Measurements from ENCODE around the gene SNRPB2. TPM values are rescaled to one million over a fixed set of nuclear protein-coding genes. Genes with fewer than 3 reads are reported as not detected.
A peak's percentile ranks its signal among the peaks of the same experiment; 100 is the strongest.

SNRPB2 gene
- total RNA-seq, 1 donor from 2014 or later, result 68.3 TPM

DNA sequence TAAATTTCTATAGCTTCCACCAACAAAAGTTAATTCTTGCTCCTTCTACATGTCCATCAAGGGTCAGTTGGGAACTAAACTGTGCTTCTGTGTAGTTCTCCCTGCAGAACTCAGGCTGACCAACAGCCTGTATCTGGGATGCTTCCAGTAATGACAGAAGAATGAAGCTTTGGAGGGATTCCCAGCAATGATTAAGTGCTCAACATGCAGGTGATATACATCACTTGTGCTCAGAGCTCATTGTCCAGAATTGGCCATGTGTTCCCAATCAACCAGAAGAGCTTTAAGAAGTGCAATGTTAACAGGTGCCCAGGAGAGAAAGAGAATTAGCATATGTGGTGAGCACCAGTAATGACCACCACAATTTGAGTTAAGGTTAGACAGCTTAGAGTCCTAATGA lies 37.4 kb upstream of the SNRPB2 start:
- H3K4me3 Mint-ChIP-seq, result no peak overlapping the region
- H3K27ac Mint-ChIP-seq, result no peak overlapping the region
- H3K4me1 Mint-ChIP-seq (ENCODE audit: unreplicated experiment), result no peaks in the 10 kb centered on the region
- no peaks in the 10 kb centered on the region for H3K9me3 Mint-ChIP-seq
- no peak for DNase-seq (ENCODE audit: extremely low spot score, unreplicated experiment)
- H3K36me3 Mint-ChIP-seq, result no peaks in the 10 kb centered on the region
- peaks cover 7% of the 10 kb centered on the region for H3K27me3 Mint-ChIP-seq
- TF ChIP-seq, protein P1, sequence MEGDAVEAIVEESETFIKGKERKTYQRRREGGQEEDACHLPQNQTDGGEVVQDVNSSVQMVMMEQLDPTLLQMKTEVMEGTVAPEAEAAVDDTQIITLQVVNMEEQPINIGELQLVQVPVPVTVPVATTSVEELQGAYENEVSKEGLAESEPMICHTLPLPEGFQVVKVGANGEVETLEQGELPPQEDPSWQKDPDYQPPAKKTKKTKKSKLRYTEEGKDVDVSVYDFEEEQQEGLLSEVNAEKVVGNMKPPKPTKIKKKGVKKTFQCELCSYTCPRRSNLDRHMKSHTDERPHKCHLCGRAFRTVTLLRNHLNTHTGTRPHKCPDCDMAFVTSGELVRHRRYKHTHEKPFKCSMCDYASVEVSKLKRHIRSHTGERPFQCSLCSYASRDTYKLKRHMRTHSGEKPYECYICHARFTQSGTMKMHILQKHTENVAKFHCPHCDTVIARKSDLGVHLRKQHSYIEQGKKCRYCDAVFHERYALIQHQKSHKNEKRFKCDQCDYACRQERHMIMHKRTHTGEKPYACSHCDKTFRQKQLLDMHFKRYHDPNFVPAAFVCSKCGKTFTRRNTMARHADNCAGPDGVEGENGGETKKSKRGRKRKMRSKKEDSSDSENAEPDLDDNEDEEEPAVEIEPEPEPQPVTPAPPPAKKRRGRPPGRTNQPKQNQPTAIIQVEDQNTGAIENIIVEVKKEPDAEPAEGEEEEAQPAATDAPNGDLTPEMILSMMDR (conservative IDR thresholded peaks at IDR 0.05), result no peak

DNA sequence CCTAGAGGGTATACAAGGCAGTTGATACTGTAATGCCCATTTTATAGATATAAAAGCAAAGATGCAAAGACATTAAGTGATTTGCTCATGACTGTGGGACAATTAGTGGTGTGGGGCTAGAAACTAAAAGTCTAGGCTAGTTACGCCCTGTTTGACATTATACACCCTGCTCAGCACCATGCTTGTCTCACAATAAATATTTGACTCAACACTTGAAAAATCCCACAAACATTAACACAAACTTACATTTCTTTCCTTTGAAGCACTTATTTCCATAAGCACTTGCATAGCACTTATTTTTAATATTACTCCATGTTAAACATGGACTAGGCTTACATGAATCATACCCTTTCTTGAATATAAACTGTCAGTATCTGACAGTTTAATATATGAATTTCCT lies 36.5 kb upstream of the SNRPB2 start:
- no peak overlapping the region for H3K27ac Mint-ChIP-seq
- H3K9me3 Mint-ChIP-seq, result no peaks in the 10 kb centered on the region
- H3K4me1 Mint-ChIP-seq (ENCODE audit: unreplicated experiment), result no peaks in the 10 kb centered on the region
- TF ChIP-seq, protein P1 (conservative IDR thresholded peaks at IDR 0.05), result no peak
- no peaks in the 10 kb centered on the region for H3K36me3 Mint-ChIP-seq
- H3K4me3 Mint-ChIP-seq, result no peak overlapping the region
- peaks cover 4% of the 10 kb centered on the region for H3K27me3 Mint-ChIP-seq
- DNase-seq (ENCODE audit: extremely low spot score, unreplicated experiment), result no peak

DNA sequence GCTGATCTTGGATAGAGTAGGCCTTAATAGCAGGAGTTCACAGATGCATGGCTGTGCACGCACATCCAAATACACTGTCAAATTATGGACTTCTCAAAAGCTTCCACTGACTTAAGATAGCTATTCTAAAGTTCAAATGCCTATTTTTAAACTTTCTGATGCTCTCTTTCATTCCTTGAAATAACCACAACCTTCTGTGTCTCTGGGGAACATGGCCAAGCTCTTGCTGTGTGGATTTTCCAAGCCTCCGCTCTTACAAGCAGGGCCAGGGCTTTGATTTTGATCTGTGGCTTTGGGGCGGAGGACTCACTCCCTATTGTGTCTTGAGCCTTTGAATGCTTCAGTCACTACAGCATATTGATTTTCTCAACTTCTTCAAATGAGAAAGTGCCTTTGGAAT lies 35.7 kb upstream of the SNRPB2 start:
- H3K27me3 Mint-ChIP-seq, result peaks cover 3% of the 10 kb centered on the region
- no peak for DNase-seq (ENCODE audit: extremely low spot score, unreplicated experiment)
- H3K4me1 Mint-ChIP-seq (ENCODE audit: unreplicated experiment), result peaks cover 2% of the 10 kb centered on the region

DNA sequence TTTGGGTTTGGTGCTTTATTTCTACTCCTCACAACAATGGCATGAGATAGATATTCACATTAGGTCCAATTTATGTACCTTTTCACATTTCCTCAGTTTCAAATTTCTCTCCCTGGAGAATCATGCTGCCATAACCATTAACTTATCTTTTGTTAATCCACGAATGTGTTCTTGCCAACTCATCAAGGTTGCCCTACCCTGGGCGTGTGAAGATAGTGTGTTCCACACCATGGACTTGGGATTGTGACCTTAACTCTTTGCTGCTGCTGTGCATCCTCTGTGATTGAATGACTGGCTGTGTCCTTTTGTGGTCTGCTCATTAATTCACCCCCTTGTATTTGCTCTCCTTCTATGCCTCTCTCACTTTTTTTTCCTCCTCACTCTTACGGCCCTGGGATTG lies 34.2 kb upstream of the SNRPB2 start:
- H3K36me3 Mint-ChIP-seq, result no peaks in the 10 kb centered on the region
- DNase-seq (ENCODE audit: extremely low spot score, unreplicated experiment), result no peak
- TF ChIP-seq, protein P1 (conservative IDR thresholded peaks at IDR 0.05), result no peak

More for the DNA sequence above, 35.7 kb upstream of the SNRPB2 start:
- no peak overlapping the region for H3K4me3 Mint-ChIP-seq
- no peak overlapping the region for H3K27ac Mint-ChIP-seq
- H3K36me3 Mint-ChIP-seq, result no peaks in the 10 kb centered on the region
- TF ChIP-seq, protein P1 (conservative IDR thresholded peaks at IDR 0.05), result no peak
- no peaks in the 10 kb centered on the region for H3K9me3 Mint-ChIP-seq

DNA sequence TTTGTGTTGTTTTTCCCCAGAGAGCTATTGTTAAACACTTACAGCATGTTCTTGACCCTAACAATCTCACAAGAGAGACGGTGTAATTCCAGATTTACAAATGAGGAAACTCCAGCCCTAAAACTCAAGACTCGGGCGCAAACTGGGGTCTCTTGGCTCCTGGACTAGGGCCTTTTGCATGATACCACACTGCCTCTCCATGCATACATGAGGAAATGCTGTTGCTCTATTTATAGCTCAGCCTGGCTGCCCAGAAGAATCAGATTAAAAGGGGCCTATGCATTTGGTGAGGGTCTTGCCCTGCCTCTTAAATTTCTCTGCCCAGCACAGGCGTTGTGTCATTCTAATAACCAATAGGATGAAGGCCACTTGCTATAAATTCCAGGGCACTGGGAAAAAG lies 30.5 kb upstream of the SNRPB2 start:
- H3K36me3 Mint-ChIP-seq, result no peaks in the 10 kb centered on the region
- no peaks in the 10 kb centered on the region for H3K9me3 Mint-ChIP-seq
- no peaks in the 10 kb centered on the region for H3K27me3 Mint-ChIP-seq
- TF ChIP-seq, protein P1 (conservative IDR thresholded peaks at IDR 0.05), result peak; percentile 27
- DNase-seq (ENCODE audit: extremely low spot score, unreplicated experiment), result no peak
- H3K4me1 Mint-ChIP-seq (ENCODE audit: unreplicated experiment), result peaks cover 3% of the 10 kb centered on the region
- H3K27ac Mint-ChIP-seq, result no peak overlapping the region
- no peak overlapping the region for H3K4me3 Mint-ChIP-seq

More for the DNA sequence above, 34.2 kb upstream of the SNRPB2 start:
- H3K4me3 Mint-ChIP-seq, result no peak overlapping the region
- peaks cover 3% of the 10 kb centered on the region for H3K4me1 Mint-ChIP-seq (ENCODE audit: unreplicated experiment)
- H3K27ac Mint-ChIP-seq, result no peak overlapping the region
- H3K27me3 Mint-ChIP-seq, result peaks cover 3% of the 10 kb centered on the region
- H3K9me3 Mint-ChIP-seq, result no peaks in the 10 kb centered on the region

DNA sequence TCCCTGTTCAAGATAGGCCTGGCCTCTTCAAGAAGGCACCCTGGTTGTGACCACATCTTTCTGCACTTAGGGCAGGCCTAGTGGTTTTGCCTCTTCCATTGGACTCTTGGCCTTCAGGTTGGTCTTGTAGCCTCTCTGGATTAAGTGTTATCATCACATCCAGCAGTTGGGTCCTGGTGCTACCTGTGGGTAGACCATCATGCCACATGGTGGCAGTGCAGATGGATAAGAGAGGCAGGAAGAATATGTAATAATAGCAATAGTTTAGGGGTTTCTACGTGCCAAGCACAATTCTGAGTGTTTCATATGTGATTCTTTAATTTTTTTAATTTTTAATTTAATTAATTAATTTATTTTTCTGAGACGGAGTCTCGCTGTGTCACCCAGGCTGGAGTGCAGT lies 28.5 kb upstream of the SNRPB2 start:
- TF ChIP-seq, protein P1 (conservative IDR thresholded peaks at IDR 0.05), result peak; percentile 61

More for the DNA sequence above, 28.5 kb upstream of the SNRPB2 start:
- Mint-ChIP-seq H3K4me3 (no peak overlapping the region), H3K9me3 (peaks cover 5% of the 10 kb centered on the region), H3K36me3 (no peaks in the 10 kb centered on the region), H3K27me3 (no peaks in the 10 kb centered on the region), H3K4me1 (ENCODE audit: unreplicated experiment) (peaks cover 3% of the 10 kb centered on the region), H3K27ac (no peak overlapping the region)
- DNase-seq (ENCODE audit: extremely low spot score, unreplicated experiment), result no peak

Data from type B pancreatic cell (in vitro differentiated cells).